NB4 (cell line): ENCODE measurements around the gene TAPT1.
"Not testable (repeated sequence)": the region's sequence is repeated elsewhere in the genome, so short reads cannot be mapped to it uniquely, and the experiment has no call there.

Source experiments
- DNase-seq: peaks from one replicate; pipeline ENCODE4 v3.0.0; 2010; ENCODE audit warnings: low read depth
- H3K4me3 ChIP-seq: one replicate; pipeline ENCODE4 v1.5.1; 2011; ENCODE audit warnings: mild to moderate bottlenecking, low read depth, low read length, moderate library complexity
- MAX ChIP-seq: IDR thresholded peaks from 2 replicates; pipeline ENCODE4 v1.6.1; 2011; ENCODE audit warnings: low read depth, low read length
- MYC ChIP-seq: IDR thresholded peaks from 2 replicates; pipeline ENCODE4 v1.6.1; 2011; ENCODE audit warnings: low read depth, low read length
- POLR2A ChIP-seq: IDR thresholded peaks from 2 replicates; pipeline ENCODE4 v1.6.1; 2011; ENCODE audit warnings: mild to moderate bottlenecking; ENCODE audit not compliant: insufficient read length; ENCODE audit errors: extremely low read depth
- TF ChIP-seq, protein P1 (sequence below): IDR thresholded peaks from one replicate; pipeline ENCODE4 v1.5.1; 2012; ENCODE audit warnings: low read depth, low read length

The TAPT1 gene

DNA sequence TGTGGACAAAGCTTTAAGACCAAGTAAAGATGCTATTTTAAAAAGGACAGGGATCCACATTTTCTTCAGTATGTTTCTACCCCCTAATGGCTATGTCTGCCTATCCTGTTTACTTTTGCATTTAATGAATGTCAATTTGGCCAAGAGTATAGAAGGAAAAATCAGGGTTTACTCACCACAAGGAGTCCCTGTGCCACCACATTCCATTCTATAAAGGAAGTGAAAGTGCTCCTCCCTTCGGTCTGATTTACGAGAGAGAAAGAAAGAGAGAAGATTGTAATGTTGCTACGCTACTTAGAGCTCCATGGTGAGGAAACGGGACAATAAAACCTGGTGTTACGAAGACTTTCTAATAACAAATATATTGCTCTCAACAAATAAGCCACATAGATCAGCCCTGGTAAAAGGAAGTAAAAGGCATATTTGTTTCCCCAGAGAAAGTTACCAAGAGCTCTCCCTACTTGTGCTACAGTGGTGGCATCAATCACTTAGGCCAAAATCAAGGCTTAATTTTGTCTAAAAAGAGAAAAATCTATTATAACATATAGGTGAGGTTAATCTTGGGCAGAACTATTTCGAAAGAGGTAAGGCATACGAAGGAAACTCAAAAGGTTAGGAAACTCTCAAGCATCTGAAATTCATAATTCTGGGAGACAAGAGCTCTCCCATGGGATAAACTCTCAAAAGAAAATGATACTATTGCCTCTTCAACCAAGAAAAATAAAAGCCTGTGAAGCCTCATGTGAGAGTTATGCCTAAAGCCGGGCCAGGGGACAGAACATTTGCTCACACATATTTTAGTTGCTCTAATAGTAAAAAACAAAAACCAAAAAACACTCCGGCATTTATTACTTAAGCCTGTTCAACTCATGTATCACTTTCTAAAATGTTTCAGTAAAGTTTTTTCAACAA lies 29.5 kb downstream of the TAPT1 start:
- DNase-seq: peak; percentile 50
- TF ChIP-seq POLR2A: no peak
- TF ChIP-seq MAX: no peak
- H3K4me3 ChIP-seq: no peak overlapping the region

- H3K4me3 ChIP-seq: no peak overlapping the region
- TF ChIP-seq, protein P1, sequence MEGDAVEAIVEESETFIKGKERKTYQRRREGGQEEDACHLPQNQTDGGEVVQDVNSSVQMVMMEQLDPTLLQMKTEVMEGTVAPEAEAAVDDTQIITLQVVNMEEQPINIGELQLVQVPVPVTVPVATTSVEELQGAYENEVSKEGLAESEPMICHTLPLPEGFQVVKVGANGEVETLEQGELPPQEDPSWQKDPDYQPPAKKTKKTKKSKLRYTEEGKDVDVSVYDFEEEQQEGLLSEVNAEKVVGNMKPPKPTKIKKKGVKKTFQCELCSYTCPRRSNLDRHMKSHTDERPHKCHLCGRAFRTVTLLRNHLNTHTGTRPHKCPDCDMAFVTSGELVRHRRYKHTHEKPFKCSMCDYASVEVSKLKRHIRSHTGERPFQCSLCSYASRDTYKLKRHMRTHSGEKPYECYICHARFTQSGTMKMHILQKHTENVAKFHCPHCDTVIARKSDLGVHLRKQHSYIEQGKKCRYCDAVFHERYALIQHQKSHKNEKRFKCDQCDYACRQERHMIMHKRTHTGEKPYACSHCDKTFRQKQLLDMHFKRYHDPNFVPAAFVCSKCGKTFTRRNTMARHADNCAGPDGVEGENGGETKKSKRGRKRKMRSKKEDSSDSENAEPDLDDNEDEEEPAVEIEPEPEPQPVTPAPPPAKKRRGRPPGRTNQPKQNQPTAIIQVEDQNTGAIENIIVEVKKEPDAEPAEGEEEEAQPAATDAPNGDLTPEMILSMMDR: no peak
- no peak for TF ChIP-seq MYC
- no peak for TF ChIP-seq POLR2A
- no peak for TF ChIP-seq MAX
- no peak for DNase-seq
These were observed 31.1 kb downstream of the TAPT1 start for GRCh38 chr4:16195209-16195608.

GRCh38 chr4:16194798-16195197 lies 31.5 kb downstream of the TAPT1 start:
- not testable (repeated sequence) for H3K4me3 ChIP-seq, DNase-seq

GRCh38 chr4:16194214-16194613 lies 32.1 kb downstream of the TAPT1 start:
- no peak overlapping the region for H3K4me3 ChIP-seq
- DNase-seq: no peak
- TF ChIP-seq MAX (no peak), MYC (no peak), POLR2A (no peak)
- TF ChIP-seq, protein P1: no peak

GRCh38 chr4:16192631-16193518 lies 33.4 kb downstream of the TAPT1 start:
- no peak overlapping the region for H3K4me3 ChIP-seq
- DNase-seq: no peak
- TF ChIP-seq, protein P1: no peak
- TF ChIP-seq MAX (no peak), MYC (no peak), POLR2A (no peak)

DNA sequence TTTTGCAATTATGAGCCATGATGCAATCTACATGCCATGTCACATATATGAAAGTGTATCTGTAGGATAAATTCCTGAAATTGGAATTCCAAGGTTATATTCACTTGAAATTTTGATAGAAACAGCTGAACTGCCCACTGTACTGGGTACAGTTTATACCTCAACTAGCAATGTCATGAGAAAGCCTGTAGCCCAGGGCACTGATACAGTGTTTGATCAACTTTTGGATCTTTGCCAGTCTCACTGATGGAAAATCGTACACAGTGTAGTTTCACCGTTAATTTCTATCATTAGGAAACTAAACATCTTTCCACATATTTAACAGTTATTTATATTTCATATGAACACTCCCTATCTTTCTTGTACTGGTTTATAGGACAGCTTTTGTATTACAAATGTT lies 34.2 kb downstream of the TAPT1 start:
- DNase-seq: no peak
- H3K4me3 ChIP-seq: no peak overlapping the region

More for the DNA sequence above, 34.2 kb downstream of the TAPT1 start:
- TF ChIP-seq MAX (no peak), MYC (no peak), POLR2A (no peak)
- TF ChIP-seq, protein P1: no peak
